ENCODE measurements around the gene RAMAC. TPM values are rescaled to one million over a fixed set of nuclear protein-coding genes. Genes with fewer than 3 reads are reported as not detected.

The RAMAC gene
- total RNA-seq, 1 donor from 2014 or later = 30.7 TPM

GRCh38 chr15:82944056-82944455 lies 42.0 kb upstream of the RAMAC start:
- Mint-ChIP-seq H3K4me1 (no peaks in the 10 kb centered on the region), H3K27ac (no peak overlapping the region), H3K4me3 (no peak overlapping the region), H3K9me3 (no peaks in the 10 kb centered on the region), H3K36me3 (no peaks in the 10 kb centered on the region), H3K27me3 (ENCODE audit: low read depth) (peaks cover 21% of the 10 kb centered on the region)
- TF ChIP-seq, protein P1, sequence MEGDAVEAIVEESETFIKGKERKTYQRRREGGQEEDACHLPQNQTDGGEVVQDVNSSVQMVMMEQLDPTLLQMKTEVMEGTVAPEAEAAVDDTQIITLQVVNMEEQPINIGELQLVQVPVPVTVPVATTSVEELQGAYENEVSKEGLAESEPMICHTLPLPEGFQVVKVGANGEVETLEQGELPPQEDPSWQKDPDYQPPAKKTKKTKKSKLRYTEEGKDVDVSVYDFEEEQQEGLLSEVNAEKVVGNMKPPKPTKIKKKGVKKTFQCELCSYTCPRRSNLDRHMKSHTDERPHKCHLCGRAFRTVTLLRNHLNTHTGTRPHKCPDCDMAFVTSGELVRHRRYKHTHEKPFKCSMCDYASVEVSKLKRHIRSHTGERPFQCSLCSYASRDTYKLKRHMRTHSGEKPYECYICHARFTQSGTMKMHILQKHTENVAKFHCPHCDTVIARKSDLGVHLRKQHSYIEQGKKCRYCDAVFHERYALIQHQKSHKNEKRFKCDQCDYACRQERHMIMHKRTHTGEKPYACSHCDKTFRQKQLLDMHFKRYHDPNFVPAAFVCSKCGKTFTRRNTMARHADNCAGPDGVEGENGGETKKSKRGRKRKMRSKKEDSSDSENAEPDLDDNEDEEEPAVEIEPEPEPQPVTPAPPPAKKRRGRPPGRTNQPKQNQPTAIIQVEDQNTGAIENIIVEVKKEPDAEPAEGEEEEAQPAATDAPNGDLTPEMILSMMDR (IDR thresholded peaks at IDR 0.05; ENCODE audit: unreplicated experiment) = no peak
- no peak for DNase-seq (ENCODE audit: low spot score in 2 of 2, unreplicated experiment in 2 of 2)

DNA sequence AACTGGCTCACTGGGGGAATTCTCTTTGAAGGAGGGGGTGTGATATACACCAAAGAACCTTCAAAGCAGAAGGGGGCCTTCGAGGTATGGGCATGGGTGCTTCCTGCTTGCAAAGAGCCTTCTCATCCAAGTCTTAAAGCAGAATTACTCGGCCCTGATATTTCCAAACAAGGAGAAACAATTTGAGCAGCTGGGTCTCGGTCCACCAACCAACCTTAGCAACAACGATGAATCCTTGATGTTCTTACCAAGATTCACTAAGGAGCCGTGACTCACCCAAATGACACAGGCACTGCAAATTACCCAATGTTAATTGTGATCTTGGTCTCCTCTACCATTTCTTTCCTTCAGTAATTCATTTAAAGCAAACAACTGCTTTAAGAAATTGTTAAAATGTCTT lies 41.2 kb upstream of the RAMAC start:
- H3K9me3 Mint-ChIP-seq = no peaks in the 10 kb centered on the region

GRCh38 chr15:82945326-82945725 lies 40.7 kb upstream of the RAMAC start:
- no peaks in the 10 kb centered on the region for H3K9me3 Mint-ChIP-seq
- TF ChIP-seq, protein P1 (IDR thresholded peaks at IDR 0.05; ENCODE audit: unreplicated experiment) = no peak
- H3K36me3 Mint-ChIP-seq = no peaks in the 10 kb centered on the region
- H3K4me3 Mint-ChIP-seq = no peak overlapping the region
- peaks cover 21% of the 10 kb centered on the region for H3K27me3 Mint-ChIP-seq (ENCODE audit: low read depth)
- H3K27ac Mint-ChIP-seq = no peak overlapping the region
- no peaks in the 10 kb centered on the region for H3K4me1 Mint-ChIP-seq
- DNase-seq (ENCODE audit: low spot score in 2 of 2, unreplicated experiment in 2 of 2) = no peak

More for the DNA sequence above, 41.2 kb upstream of the RAMAC start:
- Mint-ChIP-seq H3K27me3 (ENCODE audit: low read depth) (peaks cover 21% of the 10 kb centered on the region), H3K4me3 (no peak overlapping the region), H3K36me3 (no peaks in the 10 kb centered on the region), H3K27ac (no peak overlapping the region), H3K4me1 (no peaks in the 10 kb centered on the region)
- no peak for DNase-seq (ENCODE audit: low spot score in 2 of 2, unreplicated experiment in 2 of 2)
- TF ChIP-seq, protein P1 (IDR thresholded peaks at IDR 0.05; ENCODE audit: unreplicated experiment) = no peak

DNA sequence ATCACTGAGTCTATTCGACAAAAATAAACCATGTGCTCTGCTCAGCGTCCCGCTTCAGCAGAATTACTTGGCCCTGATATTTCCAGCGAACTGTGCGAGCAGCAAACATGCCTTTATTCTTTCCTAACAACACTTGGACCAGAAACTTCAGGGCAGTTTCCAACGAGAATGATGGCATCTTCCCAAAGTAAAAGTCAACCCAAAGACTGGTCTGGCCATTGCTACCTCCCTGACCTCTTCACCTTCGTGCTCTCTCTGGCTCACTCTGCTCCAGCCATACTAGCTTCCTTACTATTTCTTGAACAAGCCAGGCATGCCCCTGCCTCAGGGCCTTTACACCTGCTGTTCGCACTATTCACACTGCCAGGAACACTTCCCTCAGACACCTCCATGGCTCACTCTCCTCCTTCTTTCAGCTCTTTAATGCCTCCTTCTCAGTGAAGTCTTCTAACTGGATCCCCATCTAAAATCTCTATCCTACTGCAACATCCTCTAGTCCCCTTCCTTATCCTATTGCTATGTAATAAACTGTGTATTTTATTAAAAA lies 39.8 kb upstream of the RAMAC start:
- Mint-ChIP-seq H3K27me3 (ENCODE audit: low read depth) (peaks cover 21% of the 10 kb centered on the region), H3K4me3 (no peak overlapping the region), H3K27ac (no peak overlapping the region), H3K9me3 (no peaks in the 10 kb centered on the region), H3K36me3 (no peaks in the 10 kb centered on the region), H3K4me1 (no peaks in the 10 kb centered on the region)
- TF ChIP-seq, protein P1 (IDR thresholded peaks at IDR 0.05; ENCODE audit: unreplicated experiment) = no peak
- DNase-seq (ENCODE audit: low spot score in 2 of 2, unreplicated experiment in 2 of 2) = no peak

DNA sequence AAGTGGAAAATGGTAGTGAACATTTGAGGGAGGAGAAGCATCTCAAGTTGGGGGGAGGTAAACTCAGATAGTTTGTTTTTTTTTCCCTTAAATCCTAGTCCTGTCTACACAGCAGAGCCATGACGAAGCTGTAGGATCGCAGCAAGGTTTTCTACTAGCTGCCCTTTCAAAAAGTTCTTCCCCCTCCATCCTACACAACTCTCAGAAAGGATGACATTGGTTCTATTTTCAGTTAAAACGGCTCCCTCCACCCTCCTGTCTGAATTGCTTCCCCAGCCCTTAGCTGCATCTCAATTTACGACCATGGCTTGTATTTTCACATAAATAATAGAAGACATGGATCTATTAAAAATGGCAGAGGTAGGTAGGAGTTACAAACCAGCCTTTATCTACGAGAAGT lies 35.7 kb upstream of the RAMAC start:
- TF ChIP-seq, protein P1 (IDR thresholded peaks at IDR 0.05; ENCODE audit: unreplicated experiment) = no peak
- Mint-ChIP-seq H3K27ac (no peak overlapping the region), H3K27me3 (ENCODE audit: low read depth) (peaks cover 19% of the 10 kb centered on the region), H3K4me3 (no peak overlapping the region), H3K4me1 (no peaks in the 10 kb centered on the region), H3K36me3 (no peaks in the 10 kb centered on the region), H3K9me3 (no peaks in the 10 kb centered on the region)
- no peak for DNase-seq (ENCODE audit: low spot score in 2 of 2, unreplicated experiment in 2 of 2)
